HPDE6-E6E7 (cell line): ENCODE results near the gene POLA2.
"Not testable (repeated sequence)": the region's sequence is repeated elsewhere in the genome, so short reads cannot be mapped to it uniquely, and the experiment has no call there.

Experiments used
- DNase-seq: peaks from one replicate; pipeline ENCODE4 v3.0.0; 2011; ENCODE audit warnings: missing footprints; ENCODE audit errors: extremely low spot score

Gene POLA2

DNA sequence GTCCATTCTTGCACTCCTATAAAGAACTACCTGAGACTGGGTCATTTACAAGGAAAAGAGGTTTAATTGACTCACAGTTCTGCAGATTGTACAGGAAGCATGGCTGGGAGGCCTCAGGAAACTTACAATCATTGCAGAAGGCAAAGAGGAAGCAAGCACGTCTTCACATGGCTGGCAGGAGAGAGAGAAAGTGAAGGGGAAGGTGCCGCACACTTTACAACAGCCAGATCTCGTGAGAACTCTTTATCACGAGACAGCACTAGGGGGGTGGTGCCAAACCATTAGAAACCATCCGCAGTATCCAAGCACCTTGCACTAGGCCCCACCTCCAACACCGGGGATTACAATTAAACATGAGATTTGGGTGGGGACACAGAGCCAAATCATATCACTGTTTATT lies 19.4 kb upstream of the POLA2 start:
- DNase-seq, result no peak

DNA sequence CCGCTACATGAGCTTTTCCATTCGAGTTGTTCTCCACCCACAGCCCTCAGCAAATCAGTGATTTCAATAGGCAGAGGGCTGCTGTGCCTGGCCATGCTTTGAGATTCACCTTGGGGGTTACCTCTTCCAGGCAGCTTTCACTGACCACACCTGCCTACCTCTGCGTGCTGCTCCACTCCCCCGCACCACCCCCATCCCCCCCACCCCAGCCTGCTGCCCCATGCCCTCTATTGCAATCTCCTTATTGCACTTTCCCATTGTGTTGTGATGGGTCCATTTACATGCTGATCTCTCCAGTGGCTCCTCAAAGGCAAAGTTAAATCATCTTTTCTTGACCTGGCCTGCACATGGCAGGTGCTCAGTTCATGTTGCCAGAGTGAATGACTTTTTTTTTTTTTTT lies 18.0 kb upstream of the POLA2 start:
- DNase-seq, result no peak

DNA sequence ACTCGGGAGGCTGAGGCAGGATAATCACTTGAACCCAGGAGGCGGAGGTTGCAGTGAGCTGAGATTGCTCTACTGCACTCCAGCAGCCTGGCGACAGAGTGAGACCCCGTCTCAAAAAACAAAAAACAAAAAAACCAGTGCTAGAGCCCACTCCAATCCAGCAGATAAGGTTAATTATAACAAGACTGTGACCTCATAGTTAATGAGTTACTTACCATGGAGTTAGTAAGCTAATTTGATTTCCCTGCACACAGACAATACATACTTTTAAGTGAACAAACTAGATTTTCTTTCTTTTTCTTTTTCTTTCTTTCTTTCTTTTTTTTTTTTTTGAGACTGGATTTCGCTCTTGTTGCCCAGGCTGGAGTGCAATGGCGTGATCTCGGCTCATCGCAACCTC lies 16.7 kb upstream of the POLA2 start:
- DNase-seq, result not testable (repeated sequence)

DNA sequence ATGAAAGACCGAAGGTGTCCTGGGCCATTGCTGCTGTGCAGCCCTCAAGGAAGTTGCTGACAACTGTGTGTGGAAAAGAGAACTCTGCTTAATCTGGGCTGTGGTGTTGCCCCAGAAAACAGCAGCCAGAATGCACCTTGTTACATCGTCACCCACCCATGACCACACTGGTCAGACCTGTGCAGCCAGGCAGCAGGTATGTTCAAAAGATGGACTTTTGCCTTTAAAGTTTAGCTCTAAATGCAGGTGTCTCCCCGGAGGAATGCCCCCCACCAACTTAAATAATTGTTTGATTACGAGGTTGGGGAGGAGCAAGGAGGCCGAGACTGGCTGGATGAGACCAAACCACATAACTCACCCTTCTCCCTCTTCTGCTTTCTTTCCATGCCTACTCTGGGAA lies 15.3 kb upstream of the POLA2 start:
- no peak for DNase-seq

DNA sequence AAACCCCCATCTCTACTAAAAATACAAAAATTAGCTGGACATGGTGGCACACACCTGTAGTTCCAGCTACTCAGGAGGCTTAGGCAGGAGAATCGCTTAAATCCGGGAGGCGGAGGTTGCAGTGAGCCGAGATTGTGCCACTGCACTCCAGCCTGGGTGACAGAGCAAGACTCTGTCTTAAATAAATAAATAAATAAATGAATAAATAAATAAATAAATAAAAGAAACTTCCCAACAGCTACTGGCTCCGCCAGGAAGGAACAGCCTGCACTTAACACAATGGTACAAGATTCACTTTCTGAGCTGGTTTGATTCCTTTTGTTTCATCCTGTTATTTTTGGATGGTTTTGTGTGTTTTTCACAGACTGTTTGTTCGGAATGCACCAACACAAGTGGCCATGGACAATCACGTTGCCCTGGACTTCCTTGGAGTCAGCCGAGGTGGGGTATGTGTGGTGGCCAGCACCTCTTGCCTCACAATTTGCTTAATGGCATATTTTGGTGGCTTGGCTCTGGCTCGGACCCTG lies 13.5 kb upstream of the POLA2 start:
- not testable (repeated sequence) for DNase-seq

DNA sequence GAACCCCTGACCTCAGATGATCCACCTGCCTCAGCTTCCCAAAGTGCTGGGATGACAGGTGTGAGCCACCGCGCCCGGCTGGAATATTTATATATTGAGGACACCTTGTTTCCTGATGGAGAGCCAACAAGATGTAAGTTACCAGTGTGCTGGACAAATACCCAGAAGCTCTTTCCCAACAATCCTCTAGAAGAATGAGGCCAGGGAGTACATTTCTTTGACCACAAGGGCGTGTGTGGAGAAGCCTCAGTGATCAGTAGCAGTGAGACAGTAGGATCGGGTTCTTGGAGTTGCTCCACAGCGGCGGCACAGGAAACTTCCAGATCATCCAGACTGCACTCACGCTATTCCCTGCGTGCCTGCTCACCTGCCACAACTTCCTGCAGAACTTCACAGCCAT lies 10.3 kb upstream of the POLA2 start:
- DNase-seq, result no peak

DNA sequence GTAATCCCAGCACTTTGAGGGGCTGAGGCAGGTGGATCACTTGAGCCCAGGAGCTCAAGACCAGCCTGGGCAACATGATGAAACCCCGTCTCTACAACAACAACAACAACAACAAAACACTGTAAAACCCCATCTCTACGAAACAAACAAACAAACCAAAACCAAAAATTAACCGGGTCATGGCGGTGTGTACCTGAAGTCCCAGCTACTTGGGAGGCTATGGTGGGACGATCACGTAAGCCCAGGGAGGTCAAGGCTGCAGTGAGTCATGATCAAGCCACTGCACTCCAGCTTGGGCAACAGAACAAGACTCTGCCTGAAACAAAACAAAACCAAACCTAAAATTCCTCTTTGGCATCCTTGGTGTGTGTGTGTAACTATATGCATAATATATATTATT lies 7.0 kb upstream of the POLA2 start:
- DNase-seq, result no peak

DNA sequence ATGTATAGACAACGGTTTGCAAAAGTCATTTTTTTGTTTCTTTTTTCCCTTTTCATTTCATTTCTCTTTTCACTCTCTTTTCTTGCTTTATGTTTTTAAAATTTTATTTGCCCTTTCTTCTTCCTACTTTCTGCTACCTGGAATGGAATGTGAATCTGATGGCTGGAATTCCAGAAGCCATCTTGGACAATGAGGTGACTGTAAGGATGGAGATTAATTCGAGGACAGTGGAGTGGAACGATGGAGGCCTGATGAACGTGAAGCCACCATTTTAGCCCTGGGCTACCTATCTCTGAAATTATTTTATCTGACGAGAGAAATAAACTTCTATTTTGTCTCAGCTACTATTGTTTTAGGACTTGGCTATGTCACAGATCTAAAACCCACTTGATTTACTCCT lies 2.8 kb upstream of the POLA2 start:
- no peak for DNase-seq

DNA sequence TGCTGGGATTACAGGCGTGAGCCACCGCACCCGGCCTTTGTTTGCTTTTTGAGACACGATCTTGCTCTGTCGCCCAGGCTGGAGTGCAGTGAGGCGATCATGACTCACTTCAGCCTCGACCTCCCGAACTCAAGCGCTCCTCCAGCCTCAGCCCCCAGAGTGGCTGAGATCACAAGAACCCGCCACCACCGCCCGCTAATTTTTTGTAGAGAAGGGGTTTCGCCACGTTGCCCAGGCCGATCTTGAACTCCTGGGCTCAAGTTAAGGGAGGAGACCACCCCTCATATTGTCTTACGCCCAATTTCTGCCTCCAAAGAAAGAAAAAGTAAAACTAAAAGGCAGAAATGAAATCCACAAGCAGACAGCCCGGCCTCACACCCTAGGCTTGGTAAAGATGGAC lies 1.5 kb upstream of the POLA2 start:
- DNase-seq, result no peak

DNA sequence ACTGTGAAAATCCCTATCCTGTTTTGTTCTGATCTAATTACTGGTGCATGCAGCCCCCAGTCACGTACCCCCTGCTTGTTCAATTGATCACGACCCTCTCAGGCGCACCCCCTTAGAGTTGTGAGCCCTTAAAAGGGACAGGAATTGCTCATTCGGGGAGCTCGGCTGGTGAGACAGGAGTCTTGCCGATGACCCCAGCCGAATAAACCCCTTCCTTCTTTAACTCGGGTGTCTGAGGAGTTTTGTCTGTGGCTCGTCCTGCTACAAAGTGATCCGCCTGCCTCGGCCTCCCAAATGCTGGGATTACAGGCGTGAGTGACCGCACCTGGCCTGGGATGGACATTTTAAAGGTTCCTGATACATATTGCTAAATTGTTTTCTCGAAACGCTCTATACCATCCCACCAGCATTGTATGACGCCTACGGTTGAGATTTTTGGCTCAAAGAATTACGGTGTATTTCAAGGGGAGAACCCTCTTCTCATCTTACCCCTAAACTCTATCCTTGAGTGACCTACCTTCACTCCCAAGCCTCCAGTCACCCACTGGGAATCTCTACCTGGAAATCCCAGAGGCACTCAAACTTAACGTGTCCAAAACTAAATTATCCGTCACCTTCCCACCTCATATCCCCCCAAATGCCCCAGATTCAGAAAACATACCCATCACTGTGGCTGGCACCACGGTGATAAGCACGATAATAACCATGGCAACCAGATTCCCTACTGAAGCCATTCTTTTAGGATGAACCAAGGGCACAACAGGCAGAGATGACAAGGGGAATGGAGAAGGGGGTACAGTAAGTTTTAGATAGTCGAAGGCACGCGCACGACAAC lies 789 bp upstream of the POLA2 start:
- DNase-seq, result no peak

DNA sequence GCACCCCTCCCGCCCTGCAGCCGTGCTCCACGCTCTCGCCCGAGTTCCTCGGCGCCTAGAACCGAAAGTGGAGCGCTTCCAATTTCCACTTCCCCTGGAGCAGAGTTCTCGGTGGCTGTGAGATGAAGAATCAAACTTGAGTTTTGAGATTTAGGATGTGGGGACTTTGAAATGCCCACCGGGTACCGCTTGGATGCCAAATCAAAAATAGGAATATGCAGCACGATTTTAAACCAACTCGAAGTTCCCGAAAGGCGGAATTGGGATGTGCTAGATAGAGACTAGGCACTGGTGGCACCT lies 569 bp downstream of the POLA2 start:
- no peak for DNase-seq

DNA sequence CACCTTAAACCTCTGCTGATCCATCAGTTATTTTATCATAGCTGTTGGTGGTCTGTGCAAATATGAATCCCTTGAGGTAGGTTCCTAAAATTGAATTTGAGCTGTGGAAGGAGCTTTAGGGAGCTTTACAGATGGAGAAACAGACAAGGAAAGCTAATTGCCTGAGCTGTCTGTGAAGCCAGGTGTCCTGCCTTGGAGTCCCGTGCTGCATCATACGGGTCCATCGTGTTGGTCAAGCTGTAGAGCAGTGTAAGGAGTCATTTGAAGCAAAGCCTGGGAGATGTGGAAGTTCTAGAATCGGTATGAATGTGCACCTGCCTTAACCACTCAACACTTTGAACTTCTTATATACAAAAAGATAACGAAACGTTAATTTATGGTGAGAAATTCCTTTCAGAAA lies 1.0 kb downstream of the POLA2 start:
- no peak for DNase-seq

DNA sequence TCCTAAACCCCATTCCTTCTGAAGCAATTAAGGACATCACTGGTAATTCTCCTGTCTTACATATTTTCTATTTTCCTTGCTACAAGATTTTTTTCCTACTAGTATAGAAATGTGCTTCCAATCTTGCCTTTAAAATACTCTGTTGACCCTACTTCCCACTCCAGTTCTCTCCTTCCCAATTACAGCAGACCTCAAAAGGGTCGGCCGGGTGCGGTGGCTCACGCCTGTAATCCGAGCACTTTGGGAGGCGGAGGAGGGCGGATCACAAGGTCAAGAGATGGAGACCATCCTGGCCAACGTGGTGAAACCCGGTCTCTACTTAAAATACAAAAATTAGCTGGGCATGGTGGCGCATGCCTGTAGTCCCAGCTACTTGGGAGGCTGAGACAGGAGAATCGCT lies 3.0 kb downstream of the POLA2 start:
- not testable (repeated sequence) for DNase-seq

DNA sequence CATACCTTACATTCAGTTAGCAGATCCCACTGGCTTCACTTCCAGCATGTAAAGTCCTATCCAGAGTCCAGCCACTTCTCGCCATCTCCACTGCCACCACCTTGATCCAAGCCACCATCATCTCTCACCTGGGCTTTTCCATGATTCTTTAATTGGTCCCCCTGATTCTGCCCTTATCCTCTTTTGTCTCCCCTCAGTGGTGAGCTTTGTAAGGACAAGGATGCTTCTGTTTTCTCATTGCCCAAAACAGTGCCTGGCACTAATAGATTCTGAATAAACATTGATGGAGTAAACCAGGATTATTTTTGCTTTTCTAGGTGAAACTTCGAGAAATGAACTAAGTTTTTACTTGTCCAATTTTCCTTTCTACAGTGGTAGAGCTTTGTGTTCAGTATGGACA lies 4.4 kb downstream of the POLA2 start:
- DNase-seq, result no peak

DNA sequence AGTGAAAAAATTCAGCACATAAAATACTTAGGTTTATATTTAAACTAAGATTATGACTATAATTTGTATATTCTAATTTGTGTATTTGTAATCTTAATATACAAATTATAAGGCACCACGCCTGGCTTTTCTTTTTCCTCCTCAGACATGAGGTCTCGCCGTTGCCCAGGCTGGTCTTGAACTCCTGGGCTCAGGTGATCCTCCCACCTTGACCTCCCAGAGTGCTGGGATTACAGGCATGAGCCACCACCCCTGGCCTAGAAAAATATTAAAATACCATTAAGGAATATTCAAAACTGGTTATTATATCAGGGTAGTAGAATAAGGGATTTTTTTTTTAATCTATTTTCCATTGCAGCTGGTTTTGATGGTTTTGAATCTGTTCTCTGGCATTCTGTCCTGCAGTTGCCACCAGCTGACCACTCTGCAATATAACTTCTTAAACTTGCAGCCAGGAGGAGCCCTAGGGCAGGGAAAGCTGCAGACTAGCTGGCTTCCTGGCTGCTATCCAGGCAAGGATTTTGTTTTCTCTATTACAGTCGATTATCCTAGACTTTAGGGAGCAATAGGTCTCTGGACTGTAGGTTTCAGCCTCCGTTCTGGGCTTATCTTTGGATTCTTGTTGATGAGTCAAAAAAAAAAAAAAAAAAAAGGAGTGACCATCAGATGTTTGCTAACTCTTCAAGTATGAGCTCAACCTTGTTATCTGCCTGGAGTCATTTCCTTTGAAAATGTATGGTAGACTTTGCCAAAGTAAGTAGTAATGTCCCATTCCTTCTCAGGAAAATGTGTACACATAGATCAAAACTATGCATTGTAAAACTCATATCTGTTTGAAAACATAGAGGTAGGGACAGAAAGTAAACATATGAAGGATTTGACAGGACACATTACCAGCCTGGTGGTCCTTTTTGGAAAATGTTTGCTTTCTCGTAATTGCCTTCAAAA lies 13.2 kb downstream of the POLA2 start:
- peak; percentile 56 for DNase-seq

DNA sequence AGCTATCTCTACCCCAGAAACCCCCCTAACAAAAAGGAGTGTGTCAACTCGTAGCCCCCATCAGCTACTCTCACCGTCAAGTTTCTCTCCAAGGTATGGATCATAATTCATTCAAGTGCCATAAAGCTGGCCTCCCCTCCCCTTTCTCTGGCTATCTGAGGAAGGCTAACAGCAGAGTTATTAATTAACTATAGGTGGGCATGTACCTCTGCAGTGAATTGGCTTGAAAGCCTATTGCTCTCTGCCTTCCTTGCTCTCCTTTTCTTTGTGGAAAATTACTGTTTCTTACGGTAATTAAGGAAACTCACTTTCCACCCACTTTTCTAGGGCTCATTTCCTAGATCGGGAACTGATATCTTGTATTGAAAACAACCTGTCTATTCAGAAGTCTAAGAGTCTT lies 14.1 kb downstream of the POLA2 start:
- no peak for DNase-seq

DNA sequence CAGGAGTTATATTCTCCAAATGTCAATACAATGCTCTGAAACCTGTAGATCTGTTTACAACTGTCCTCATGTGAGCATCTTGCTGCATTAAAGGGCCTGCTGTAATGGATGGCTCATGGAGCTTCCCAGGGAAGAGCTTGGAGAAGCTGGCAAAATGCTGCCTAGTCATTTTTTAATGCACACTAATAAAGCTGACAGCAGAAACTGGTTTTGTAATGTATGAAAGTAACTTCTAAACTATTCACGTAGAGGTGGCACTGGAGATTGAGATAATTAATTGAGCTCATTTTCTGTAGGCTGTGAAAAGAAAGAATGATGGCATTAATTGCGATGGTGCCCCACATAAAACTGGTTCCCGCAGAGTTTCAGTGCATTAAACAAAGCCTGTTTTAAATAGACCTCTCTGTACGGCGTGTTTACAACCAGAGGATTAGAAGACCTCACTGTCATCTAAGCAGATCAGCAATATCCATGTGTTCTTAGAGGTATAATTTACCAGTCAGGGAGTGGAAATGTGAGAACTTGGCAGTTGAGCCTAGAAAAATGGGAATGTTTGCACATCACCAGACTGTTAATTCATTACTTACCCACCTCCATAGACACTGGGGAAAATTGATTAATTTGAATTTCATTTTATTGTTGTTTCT lies 16.0 kb downstream of the POLA2 start:
- no peak for DNase-seq

DNA sequence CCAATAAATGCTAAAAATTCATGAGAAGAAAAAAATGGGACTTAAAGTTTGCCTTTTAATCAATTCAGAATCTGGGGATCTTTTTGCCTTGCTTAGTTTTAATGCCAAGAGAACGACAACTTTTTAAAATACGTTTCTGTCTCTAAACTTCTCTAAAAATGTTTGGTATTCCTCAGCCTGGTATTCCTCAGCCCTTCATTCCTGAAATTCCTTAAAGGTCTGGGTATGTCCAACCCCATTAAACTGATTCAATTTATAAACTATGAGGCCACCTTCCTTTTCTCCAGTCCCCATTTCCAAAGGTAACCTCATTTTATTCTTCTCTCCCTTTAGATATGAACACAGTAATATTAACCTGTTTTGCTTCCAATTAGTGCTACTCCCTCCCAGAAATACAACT lies 16.6 kb downstream of the POLA2 start:
- no peak for DNase-seq

DNA sequence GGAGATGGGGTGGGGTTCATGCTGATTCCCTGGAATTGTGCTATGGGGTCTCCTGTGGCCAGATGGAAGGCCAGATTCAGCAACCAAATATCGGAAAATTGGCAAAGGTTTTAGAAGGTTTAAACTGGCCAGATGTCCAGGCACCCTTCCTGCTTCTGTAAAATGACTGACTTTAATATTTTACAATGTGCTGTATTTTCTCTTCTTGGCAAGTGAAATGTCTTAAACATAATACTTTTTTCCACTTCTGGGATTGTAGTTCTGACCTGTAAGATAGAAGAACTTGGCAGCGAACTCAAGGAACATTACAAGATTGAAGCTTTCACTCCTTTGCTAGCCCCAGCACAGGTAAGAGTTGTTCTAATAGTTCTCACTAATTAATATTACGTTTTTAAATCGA lies 17.5 kb downstream of the POLA2 start:
- DNase-seq, result no peak

DNA sequence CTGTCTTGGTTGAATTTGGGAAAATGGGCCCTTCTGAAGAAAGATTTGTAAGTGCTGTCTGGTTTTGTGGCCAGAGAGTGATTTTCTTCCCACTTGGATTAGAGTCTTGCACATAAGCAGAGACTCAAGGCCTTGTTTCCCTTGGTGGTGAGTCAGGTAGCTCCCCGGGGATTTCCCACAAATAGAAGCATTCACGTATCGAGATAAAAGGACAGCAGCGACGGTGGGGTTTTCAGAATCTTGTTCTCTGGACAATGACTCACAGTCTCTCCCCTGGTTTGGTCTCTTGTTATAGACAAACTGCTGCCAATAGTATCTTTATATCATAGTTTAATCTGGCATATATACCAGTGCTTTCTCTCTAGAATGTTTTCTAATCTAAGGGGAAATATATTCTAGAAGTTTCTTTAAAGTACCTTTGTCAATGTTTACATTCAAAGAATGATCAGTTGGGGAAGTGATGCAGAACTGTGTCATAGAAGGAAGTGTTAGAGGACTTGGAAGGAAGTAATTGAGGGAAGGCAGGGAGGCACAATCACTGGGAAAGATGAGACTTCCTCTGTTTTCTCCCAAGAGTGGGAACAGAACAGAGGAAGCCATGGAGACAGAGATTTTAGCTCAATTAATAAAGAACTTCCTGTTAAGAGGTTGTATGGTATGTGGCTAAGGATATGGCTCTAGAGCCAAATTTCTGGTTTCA lies 18.1 kb downstream of the POLA2 start:
- DNase-seq, result peak; percentile 80

DNA sequence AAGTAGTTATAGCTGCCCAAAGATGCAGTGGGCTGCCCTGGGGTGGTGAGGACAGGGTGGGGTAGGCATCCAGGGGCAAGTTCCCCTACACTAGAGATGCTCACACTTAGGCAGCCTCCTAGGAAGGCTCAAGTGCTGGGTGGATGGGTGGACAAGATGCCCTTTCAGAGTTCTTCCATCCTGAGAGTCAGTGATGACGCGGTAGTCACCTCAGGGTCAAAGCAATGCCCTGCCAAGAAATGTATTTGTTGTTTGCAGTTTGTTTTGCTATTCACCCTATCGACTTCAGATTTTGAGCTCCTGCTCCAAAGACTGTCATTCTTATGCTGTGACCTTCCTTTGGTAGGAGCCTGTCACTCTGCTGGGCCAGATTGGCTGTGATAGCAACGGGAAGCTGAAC lies 18.9 kb downstream of the POLA2 start:
- DNase-seq, result no peak

DNA sequence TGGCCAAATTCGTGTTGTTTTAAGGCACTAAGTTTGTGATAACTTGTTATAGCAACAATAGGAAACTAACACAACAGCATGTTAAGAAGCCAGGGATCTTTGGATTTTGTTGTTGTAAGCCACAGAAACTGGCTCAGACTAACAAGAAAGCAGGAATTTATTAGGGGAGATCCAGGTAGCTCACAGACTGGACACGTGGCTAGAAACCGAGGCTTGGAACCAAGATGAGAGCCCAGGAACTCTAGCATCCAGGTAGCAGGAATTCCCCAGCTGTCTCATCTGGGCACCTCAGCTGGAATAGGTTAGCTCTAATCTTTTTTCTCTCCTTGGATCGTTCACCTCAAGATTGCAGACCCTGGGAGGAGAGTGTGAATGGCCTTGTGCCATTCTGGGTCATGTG lies 24.9 kb downstream of the POLA2 start:
- DNase-seq, result no peak
